Vagina (tissue), 2 donors: ENCODE measurements around the gene PGM1.

Experiments used
- POLR2A ChIP-seq, 2 donors: fragments of 450-650 bp; IDR thresholded peaks; one replicate each; pipeline ENCODE4 v1.6.1; 2017; ENCODE audit warnings: antibody characterized with exemption in 2 of 2, mild to moderate bottlenecking in 2 of 2, moderate library complexity in 2 of 2
- TF ChIP-seq, protein P1 (sequence below), 3 experiments: fragments of 450-650 bp in 2 of 3; fragments of 200-600 bp in 1 of 3; sonication (generic) in 1 of 3; IDR thresholded peaks; one replicate each; pipeline ENCODE4 v1.5.1; 2017 to 2019; ENCODE audit warnings: antibody characterized with exemption in 3 of 3, mild to moderate bottlenecking in 2 of 3, moderate library complexity in 2 of 3

GRCh38 chr1:63638471-63638870 is 45.3 kb downstream of the PGM1 start:
- TF ChIP-seq, protein P1, sequence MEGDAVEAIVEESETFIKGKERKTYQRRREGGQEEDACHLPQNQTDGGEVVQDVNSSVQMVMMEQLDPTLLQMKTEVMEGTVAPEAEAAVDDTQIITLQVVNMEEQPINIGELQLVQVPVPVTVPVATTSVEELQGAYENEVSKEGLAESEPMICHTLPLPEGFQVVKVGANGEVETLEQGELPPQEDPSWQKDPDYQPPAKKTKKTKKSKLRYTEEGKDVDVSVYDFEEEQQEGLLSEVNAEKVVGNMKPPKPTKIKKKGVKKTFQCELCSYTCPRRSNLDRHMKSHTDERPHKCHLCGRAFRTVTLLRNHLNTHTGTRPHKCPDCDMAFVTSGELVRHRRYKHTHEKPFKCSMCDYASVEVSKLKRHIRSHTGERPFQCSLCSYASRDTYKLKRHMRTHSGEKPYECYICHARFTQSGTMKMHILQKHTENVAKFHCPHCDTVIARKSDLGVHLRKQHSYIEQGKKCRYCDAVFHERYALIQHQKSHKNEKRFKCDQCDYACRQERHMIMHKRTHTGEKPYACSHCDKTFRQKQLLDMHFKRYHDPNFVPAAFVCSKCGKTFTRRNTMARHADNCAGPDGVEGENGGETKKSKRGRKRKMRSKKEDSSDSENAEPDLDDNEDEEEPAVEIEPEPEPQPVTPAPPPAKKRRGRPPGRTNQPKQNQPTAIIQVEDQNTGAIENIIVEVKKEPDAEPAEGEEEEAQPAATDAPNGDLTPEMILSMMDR (IDR thresholded peaks at IDR 0.05): no peak
- TF ChIP-seq POLR2A (IDR thresholded peaks at IDR 0.05): no peak
